ENCODE measurements around the gene PSMB5. TPM values are rescaled to one million over a fixed set of nuclear protein-coding genes. Genes with fewer than 3 reads are reported as not detected.

The PSMB5 gene
- total RNA-seq, result 13.2 TPM

DNA sequence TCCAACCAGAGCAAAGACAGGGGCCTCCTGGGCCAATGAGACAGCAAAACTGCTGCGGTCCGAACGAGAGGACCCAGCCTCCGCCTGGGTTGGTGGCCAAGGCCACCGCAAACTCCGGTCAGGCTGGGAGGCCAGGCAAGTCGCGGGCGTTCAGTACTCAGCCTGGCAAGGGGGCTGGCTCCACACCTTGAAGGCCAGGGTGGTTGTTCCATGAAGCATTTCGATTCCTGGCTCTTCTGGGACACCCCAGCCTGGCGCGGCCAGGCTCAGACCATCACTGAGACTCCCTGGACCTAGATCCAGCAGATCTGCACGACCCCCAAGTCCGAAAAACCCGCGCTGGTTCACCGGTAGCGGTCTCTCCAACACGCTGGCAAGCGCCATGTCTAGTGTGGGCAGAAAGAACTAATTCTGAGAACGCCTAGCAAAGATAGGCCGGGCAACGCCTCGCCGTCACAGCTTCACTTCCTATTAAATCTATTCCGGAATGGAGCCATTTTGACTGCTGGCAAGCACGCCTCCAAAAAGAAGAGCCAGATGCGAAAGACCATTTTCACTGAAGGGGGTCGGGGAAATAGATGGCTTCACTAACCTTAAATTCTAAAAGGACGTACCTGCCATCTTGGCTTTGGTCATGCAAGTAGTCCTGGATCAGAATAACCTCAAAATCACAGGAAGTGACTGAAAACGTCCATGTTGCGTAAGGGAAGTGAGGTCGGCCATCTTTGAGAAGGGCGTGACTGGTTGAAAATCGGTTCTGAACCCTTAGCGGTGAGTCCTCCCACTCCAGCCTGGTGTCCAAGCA, at the start of gene PSMB5:
Gene PSMB5, minus strand, starts transcription at position 403 of the 805 bp plus-strand sequence. Its CDS starts 19 bp downstream, at position 384.
- Histone ChIP-seq H3K4me1 (ENCODE audit: insufficient read depth, low read length) (peaks cover 20% of the 10 kb centered on the region), H3K4me3 (ENCODE audit: low read length) (peak within 1 kb of the TSS; percentile 61), H3K27me3 (ENCODE audit: insufficient read depth, low read length) (no peaks in the 10 kb centered on the region), H3K9me3 (ENCODE audit: low read depth, low read length) (no peaks in the 10 kb centered on the region)

DNA sequence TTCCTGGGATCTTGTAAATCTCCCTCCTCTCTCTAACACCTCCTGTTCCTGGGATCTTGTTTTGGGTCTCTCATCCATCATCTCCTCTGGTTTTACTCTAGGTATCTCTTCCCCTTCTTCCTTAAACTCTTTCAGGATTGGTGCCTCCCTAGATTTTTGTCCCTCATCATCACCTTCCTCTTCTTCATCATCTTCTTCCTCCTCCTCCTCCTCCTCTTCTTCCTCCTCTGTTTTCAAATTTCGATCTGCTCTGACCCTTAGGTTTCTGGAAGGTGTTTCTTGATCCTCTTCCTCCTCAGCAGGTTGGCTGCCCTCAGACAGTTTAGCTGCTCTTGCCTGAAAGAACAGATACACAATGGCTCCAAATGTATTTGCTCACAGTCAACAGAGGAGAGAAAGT, 45.8 kb upstream of the PSMB5 start:
- no peak overlapping the region for H3K4me3 ChIP-seq (ENCODE audit: low read length)
- peaks cover 23% of the 10 kb centered on the region for H3K4me1 ChIP-seq (ENCODE audit: insufficient read depth, low read length)
- no peaks in the 10 kb centered on the region for H3K9me3 ChIP-seq (ENCODE audit: low read depth, low read length)
- no peaks in the 10 kb centered on the region for H3K27me3 ChIP-seq (ENCODE audit: insufficient read depth, low read length)

DNA sequence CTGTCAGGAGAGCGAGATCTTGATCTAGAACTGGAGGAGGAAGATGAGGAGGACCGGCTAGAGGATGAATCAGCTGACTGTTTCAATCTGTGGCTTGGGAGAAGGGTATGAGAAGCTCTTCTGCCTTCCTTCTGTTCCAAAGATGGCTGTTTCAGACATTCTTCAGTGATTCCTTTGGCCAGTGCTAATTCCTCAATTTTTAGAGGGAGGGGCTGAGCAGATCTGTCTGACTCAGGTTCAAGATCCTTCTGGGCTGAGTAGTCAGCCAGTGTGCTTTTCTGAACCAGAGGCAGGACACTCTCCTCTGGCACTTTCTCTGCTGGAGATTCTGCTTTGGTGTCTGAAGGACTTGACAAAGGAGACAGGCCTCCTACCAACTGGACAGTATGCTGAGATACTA, 45.0 kb upstream of the PSMB5 start:
- Histone ChIP-seq H3K9me3 (ENCODE audit: low read depth, low read length) (no peaks in the 10 kb centered on the region), H3K4me1 (ENCODE audit: insufficient read depth, low read length) (peaks cover 21% of the 10 kb centered on the region), H3K27me3 (ENCODE audit: insufficient read depth, low read length) (no peaks in the 10 kb centered on the region), H3K4me3 (ENCODE audit: low read length) (no peak overlapping the region)

DNA sequence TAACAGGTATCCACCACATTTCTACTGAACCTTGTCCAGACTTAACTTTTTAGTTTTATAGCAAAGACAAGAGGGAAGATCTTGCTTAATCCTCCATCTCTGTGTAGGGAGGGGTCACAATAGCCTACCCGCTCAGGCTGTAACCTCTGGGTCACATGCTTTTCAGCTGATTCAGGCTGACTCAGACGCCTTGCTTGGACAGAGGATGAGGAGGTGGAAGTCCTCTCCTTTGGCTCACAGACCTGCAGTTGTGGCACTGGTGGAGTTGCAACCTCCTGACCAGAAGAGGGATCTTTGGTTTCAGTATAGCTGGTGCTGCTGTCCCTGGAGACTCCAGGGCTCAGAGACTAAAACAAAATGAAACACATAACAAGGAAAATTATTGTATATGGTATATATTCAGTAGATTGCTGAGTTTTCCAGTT, 44.0 kb upstream of the PSMB5 start:
- H3K4me3 ChIP-seq (ENCODE audit: low read length), result no peak overlapping the region
- no peaks in the 10 kb centered on the region for H3K9me3 ChIP-seq (ENCODE audit: low read depth, low read length)
- H3K27me3 ChIP-seq (ENCODE audit: insufficient read depth, low read length), result no peaks in the 10 kb centered on the region
- peaks cover 21% of the 10 kb centered on the region for H3K4me1 ChIP-seq (ENCODE audit: insufficient read depth, low read length)

DNA sequence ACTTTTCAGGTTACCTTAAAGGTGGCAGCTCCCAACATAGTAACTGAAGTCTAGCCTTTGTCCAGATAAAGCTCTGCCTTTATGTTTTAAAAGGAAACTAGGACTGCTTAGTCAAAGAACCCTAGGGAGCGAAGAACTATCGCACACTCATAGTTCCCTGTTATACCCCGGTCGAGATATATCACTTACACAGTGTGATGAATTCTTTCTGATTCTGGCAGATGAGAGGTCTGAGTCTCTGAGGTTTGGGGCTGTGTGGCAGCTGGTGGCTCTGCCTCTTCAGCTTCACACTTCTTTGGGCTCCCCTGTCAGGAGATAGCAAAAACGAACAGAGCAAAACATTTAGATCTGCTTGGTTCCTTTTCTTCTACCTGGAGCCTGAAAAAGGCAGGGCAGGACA, 43.3 kb upstream of the PSMB5 start:
- no peaks in the 10 kb centered on the region for H3K27me3 ChIP-seq (ENCODE audit: insufficient read depth, low read length)
- H3K9me3 ChIP-seq (ENCODE audit: low read depth, low read length), result no peaks in the 10 kb centered on the region
- peaks cover 21% of the 10 kb centered on the region for H3K4me1 ChIP-seq (ENCODE audit: insufficient read depth, low read length)
- H3K4me3 ChIP-seq (ENCODE audit: low read length), result no peak overlapping the region

DNA sequence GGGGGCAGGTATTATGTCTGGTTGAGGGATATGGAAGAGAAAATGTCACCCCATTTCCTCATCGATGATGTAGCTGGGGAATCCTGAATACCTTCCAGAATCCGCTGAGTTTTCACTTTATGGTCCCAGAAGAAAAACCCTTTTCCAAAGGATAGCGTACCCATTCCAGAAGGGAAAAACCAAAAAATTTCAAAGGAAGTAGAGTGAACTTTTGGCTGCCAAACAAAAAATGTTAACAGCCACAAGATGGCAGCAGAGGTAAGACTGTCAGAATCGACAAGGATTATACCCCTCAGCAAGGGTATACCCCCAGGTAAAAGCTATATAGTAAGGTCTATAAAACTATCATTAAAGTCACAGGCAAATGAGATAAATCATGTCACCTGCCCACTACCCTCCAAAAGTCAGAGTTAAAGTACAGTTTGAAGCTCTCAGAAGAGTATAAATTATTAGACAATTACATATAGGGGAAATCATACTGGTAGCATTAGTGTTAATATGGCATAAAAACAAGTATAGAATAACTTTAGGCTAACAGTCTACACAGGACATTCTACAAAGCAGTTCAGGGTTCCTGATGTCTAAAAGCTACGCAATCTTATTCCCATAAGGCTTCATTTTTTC, 42.2 kb upstream of the PSMB5 start:
- Histone ChIP-seq H3K4me1 (ENCODE audit: insufficient read depth, low read length) (peaks cover 26% of the 10 kb centered on the region), H3K27me3 (ENCODE audit: insufficient read depth, low read length) (no peaks in the 10 kb centered on the region), H3K4me3 (ENCODE audit: low read length) (no peak overlapping the region), H3K9me3 (ENCODE audit: low read depth, low read length) (no peaks in the 10 kb centered on the region)

DNA sequence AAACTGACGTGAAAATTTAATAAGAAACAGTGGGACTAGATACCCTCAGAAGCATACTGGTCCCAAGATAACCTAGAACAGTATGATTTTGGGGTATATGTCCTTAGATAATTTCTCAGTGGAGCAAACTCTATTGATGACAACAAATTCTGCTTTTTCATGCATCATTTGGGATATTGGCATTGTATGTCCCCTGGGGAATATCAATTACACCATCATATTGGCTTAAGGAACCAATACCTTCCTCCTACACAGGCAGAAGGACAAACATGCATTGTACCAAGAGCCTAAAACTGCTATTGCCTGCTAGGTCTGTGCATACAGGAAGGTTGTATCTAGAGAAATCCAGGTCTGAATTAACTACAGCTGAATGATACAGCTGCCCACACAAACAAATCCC, 40.2 kb upstream of the PSMB5 start:
- H3K27me3 ChIP-seq (ENCODE audit: insufficient read depth, low read length), result no peaks in the 10 kb centered on the region
- H3K4me1 ChIP-seq (ENCODE audit: insufficient read depth, low read length), result peaks cover 42% of the 10 kb centered on the region
- no peaks in the 10 kb centered on the region for H3K9me3 ChIP-seq (ENCODE audit: low read depth, low read length)
- H3K4me3 ChIP-seq (ENCODE audit: low read length), result no peak overlapping the region

DNA sequence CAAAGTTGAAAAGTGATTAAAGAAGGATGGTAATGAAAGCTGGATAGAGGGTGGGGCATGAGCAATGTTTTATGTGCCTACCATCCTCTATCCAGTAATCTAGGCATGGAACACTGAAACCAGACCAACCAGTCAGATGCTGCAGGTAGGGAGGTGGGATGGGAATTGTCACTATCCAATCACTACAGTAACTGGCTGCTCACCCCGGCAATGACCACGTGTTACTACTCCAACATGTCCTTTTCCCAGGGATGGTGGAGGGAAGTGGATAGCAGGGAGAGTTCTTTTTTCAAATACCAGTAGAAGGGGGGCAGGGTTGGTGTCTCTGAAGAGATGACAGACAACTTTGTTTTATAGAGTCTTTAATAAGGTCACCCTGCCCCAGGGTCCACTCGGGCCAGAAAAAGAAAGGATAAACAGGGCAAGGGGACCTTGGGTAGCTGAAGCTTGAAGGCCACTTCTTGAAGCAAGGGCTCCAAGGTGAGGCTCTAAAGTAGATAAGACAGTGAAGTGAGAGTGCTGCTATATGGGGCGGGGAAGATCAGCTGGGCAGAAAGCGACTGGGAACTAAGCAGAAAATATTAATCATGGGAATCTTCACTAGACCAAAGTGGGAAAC, 37.3 kb upstream of the PSMB5 start:
- Histone ChIP-seq H3K4me3 (ENCODE audit: low read length) (no peak overlapping the region), H3K4me1 (ENCODE audit: insufficient read depth, low read length) (peaks cover 38% of the 10 kb centered on the region), H3K27me3 (ENCODE audit: insufficient read depth, low read length) (no peaks in the 10 kb centered on the region), H3K9me3 (ENCODE audit: low read depth, low read length) (no peaks in the 10 kb centered on the region)

DNA sequence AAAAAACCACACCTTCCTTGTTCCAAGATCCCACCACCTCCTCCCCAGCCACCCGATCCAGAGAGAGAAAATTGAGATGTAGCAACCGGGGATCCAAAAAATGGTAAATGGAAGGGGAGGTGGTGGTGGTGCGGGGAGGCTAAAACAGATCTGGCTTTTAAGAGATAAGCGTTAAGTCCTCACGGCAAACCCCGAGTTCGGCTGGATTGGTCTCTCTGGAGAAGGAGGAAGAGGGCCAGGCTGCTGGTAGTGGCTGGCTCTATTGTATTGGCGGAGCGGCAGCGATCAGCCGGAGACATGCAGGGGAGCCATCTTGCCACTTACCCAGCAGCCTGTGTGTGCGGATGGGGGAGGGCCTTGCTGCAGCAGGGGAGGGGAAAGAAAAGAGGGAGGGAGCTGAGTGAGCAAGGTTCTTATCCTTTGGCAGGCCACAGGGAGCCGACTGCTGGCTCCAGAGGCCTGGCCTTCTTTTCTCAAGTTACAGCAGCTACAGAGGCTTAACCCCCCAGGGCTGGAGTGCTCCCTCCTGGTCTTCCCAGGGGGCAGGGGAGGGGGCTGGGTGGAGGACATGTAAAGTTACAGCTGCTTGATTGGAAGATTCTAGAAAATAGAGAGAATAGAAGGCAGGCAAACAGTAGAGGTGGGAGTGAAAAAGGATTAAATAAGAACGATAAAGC, 36.7 kb upstream of the PSMB5 start:
- Histone ChIP-seq H3K4me1 (ENCODE audit: insufficient read depth, low read length) (peaks cover 38% of the 10 kb centered on the region), H3K4me3 (ENCODE audit: low read length) (peak overlapping the region; percentile 58), H3K9me3 (ENCODE audit: low read depth, low read length) (no peaks in the 10 kb centered on the region), H3K27me3 (ENCODE audit: insufficient read depth, low read length) (no peaks in the 10 kb centered on the region)

DNA sequence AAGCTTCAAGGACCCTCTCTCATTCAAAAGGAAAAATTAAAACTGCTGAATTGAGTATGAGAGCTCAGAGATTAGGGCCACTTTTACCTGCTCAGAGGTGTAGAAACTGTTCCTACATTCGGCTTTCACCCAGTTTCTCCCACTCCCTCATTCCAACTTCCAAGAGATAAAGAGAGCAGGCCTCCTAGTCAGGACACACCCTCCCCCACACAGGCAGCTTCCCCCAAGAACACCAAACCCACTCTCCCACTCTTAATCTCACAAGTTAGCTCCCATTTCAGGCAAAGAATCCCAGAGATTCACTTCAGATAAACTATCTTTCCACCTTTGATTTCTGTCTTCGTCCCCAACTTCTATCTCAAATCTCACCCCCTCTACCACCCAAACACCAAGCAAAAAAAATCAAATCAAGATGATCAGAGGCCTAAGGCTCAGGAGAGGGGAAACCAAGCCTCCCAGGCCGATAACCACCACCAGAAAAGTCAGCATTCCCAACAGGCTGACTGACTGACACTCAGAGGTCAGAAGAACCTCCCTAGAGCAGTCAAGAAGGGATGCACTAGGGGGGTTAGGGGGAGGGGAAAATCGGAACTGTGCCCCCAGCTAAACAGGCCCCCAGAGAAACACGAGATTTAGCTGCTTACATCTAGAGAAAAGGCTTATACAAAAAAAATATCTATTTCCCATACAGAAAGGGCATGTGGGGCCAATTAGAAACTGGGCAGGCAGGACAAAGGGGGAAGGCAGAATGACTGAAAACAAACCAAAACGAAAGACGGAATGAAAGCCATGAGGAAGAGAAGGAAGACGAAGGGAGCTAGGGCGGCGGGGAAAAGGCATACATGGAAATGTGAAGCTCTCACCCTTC, 35.8 kb upstream of the PSMB5 start:
- H3K9me3 ChIP-seq (ENCODE audit: low read depth, low read length), result no peaks in the 10 kb centered on the region
- peak overlapping the region; percentile 58 for H3K4me3 ChIP-seq (ENCODE audit: low read length)
- peaks cover 38% of the 10 kb centered on the region for H3K4me1 ChIP-seq (ENCODE audit: insufficient read depth, low read length)
- H3K27me3 ChIP-seq (ENCODE audit: insufficient read depth, low read length), result no peaks in the 10 kb centered on the region

DNA sequence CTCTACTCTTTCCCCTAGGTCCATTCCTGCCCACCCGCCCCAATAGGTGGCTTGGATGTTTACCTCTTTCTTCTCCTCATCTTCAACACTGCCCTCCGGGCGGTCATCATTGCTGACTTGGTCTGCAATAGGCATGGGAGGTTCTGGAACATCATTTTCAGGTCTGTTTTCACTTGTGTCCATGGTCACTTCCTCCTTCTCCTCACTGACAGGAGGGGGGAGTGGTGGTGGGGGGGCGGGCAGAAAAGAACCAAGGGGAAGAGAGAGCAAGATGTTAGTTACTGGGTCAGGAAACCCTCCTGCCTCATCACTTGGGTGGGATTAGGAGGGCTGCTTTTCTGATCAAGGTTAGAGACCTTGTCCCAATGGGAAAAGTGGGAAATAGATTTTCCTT, 34.7 kb upstream of the PSMB5 start:
- Histone ChIP-seq H3K4me1 (ENCODE audit: insufficient read depth, low read length) (peaks cover 38% of the 10 kb centered on the region), H3K27me3 (ENCODE audit: insufficient read depth, low read length) (no peaks in the 10 kb centered on the region), H3K9me3 (ENCODE audit: low read depth, low read length) (no peaks in the 10 kb centered on the region), H3K4me3 (ENCODE audit: low read length) (no peak overlapping the region)

DNA sequence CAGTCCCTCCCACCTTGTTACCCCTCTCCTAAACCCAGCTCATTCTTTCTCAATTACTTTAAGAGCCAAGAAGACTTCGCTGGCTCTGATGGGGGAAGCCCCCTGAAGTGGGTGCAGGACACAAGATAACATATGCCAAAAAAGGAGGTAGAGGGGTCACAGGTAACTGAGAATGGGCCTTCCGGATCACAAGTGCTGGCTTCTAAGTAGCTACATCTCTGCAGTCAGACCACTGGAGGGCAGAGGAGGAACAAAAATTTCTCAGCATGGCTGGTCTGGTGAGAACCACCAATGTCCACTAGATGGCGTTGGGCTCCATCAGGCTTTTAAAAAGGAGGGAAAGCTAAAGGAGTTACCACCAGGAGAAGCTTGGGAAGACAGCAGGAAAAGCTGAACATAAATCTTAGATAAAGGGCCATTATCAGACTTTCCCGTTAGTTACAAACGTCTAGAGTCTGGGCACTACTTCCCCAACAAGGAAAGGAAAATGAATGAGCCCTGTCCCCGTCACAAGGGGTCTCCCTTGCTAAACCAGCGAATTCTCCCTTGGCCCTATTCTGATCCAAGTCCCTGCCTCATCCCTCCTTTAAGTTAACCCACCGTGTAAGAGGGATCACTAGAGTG, 34.2 kb upstream of the PSMB5 start:
- no peak overlapping the region for H3K4me3 ChIP-seq (ENCODE audit: low read length)

DNA sequence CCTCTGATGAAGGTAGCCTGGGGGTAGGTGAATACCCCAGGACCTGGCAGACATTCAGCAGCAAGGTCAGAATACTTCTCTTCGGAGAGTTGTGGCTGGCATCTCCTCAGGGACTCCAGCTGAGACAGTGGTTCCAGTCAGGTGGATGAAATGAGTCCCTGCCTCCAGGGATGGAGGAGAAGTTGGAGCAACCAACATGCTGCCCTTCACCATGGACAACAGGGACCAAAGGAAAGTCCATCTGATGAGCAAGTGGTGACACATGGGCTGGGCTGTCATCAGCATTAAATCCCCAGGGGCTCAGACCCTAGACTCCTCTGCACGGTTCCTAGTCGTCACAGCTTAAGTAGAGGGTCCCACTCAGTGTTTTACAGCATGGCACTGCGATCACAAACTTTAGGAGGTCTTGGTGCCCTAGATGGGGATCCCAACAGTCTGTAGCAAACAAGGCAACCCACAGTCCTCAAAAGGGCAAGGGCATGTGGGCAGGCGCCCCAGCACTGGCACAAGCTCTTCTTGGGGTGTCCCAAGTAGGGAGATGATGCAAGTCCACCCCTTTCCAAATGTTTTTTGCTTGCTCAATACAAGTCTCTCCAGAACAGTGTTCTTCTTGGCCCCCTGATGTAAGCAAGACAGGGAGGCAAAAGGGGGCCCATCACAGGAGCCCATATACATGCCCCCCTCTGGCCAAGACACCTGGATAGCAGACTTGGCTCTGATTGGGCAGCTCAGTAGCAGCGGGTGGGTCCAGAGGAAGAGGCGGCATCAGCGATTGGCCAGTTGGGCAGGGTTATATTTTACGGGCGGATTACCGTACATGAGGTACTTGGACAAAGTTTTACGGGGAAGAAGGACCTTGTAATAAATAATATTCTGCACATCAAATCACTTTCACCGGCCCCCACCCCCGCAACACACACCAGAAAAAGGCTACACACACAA, 33.4 kb upstream of the PSMB5 start:
- Histone ChIP-seq H3K27me3 (ENCODE audit: insufficient read depth, low read length) (no peaks in the 10 kb centered on the region), H3K4me1 (ENCODE audit: insufficient read depth, low read length) (peaks cover 38% of the 10 kb centered on the region)

More for the DNA sequence above, 34.2 kb upstream of the PSMB5 start:
- Histone ChIP-seq H3K4me1 (ENCODE audit: insufficient read depth, low read length) (peaks cover 38% of the 10 kb centered on the region), H3K27me3 (ENCODE audit: insufficient read depth, low read length) (no peaks in the 10 kb centered on the region), H3K9me3 (ENCODE audit: low read depth, low read length) (no peaks in the 10 kb centered on the region)

More for the DNA sequence above, 33.4 kb upstream of the PSMB5 start:
- Histone ChIP-seq H3K9me3 (ENCODE audit: low read depth, low read length) (no peaks in the 10 kb centered on the region), H3K4me3 (ENCODE audit: low read length) (no peak overlapping the region)
